Stomach (tissue), 9 donors: ENCODE data around the gene TXNDC2. TPM values are rescaled to one million over a fixed set of nuclear protein-coding genes. Genes with fewer than 3 reads are reported as not detected.

Experiments
- DNase-seq, 2 donors: peaks; one replicate each; pipeline versions ENCODE4 v3.0.0 to v3.0.0-alpha.2; 2013 to 2019
- H3K27ac ChIP-seq, 5 donors: fragments of 200-600 bp in 4 of 5; sonication (generic) in 4 of 5; one replicate each; pipeline ENCODE4 v1.5.1; 2013 to 2019; ENCODE audit warnings: mild to moderate bottlenecking in 1 of 5, moderate library complexity in 1 of 5
- H3K27me3 ChIP-seq, 3 donors: fragments of 200-600 bp; sonication (generic); one replicate each; pipeline ENCODE4 v1.5.1; 2017 to 2019; ENCODE audit warnings: mixed run types in 1 of 3
- H3K36me3 ChIP-seq, 4 donors: fragments of 200-600 bp; sonication (generic); 1 replicate in 3 of 4; 2 replicates in 1 of 4; pipeline ENCODE4 v1.5.1; 2016 to 2019
- H3K4me1 ChIP-seq, 4 donors: fragments of 200-600 bp; sonication (generic); one replicate each; pipeline ENCODE4 v1.5.1; 2016 to 2019
- H3K4me3 ChIP-seq, 4 donors: fragments of 200-600 bp; sonication (generic) in 3 of 4; one replicate each; pipeline ENCODE4 v1.5.1; 2016 to 2019; ENCODE audit warnings: mild to moderate bottlenecking in 1 of 4
- H3K9me3 ChIP-seq, 4 donors: fragments of 200-600 bp; sonication (generic); one replicate each; pipeline ENCODE4 v1.5.1; 2016 to 2019
- CTCF ChIP-seq, 7 experiments: fragments of 450-650 bp in 4 of 7; fragments of 200-600 bp in 3 of 7; sonication (generic) in 3 of 7; IDR thresholded peaks; one replicate each; pipeline ENCODE4 v1.5.1; 2016 to 2019; ENCODE audit warnings: antibody characterized with exemption in 7 of 7, control low read depth in 2 of 7, mild to moderate bottlenecking in 1 of 7
- EP300 ChIP-seq: sonication (generic); formaldehyde crosslinking; IDR thresholded peaks from one replicate; pipeline ENCODE4 v1.6.1; 2017; ENCODE audit warnings: antibody characterized with exemption
- POLR2A ChIP-seq, 4 donors: fragments of 450-650 bp; IDR thresholded peaks; one replicate each; pipeline ENCODE4 v1.6.1; 2016; ENCODE audit warnings: antibody characterized with exemption in 4 of 4, control low read depth in 2 of 4, mild to moderate bottlenecking in 1 of 4, moderate library complexity in 1 of 4
- POLR2AphosphoS5 ChIP-seq, 3 donors: sonication (generic); formaldehyde crosslinking; IDR thresholded peaks; one replicate each; pipeline ENCODE4 v1.6.1; 2016; ENCODE audit warnings: antibody characterized with exemption in 3 of 3
- WGBS, 5 donors: extraction: QIAGEN DNeasy Blood & Tissue Kit in 3 of 5; methylation state at CpG; one replicate each; pipeline versions ENCODE4 v1.1.5 to v1.1.7; 2013 to 2018; 5-methylcytosine and 5-hydroxymethylcytosine counted together
- intact Hi-C: fragments of 100-400 bp; cut with DNase I; formaldehyde crosslinking; loops from one replicate; pipeline ENCODE4 v1.15.1; 2023; ENCODE audit warnings: low total_unique reads
- polyA plus RNA-seq, 3 donors: library from polyadenylated mRNA; stranded (reverse); fragments of 200-250 nt; gene quantifications; one replicate each; pipeline ENCODE4 v1.2.3, GENCODE V29; 2013
- total RNA-seq, 5 donors: library from RNA; depleted of rRNA; stranded (reverse); fragments of >200 nt; gene quantifications; one replicate each; pipeline versions ENCODE4 v1.1.0 to v1.2.3, GENCODE V29; 2014 to 2016
- donor health status: healthy with polysubstance abuse.
- donor health status: Bipolar disorder and iron deficiency.
- donor health status: healthy.

Gene TXNDC2
- total and polyA plus RNA-seq, 8 donors, result 0.18 TPM; not detected in 7

- 64 to 82% (median 73%) methylated on average over 2 of the region's 2 CpGs for WGBS, 5 donors
- no peaks in the 10 kb centered on the region for H3K9me3 ChIP-seq
- peak overlapping the region in 1 of 5 donors; percentile 2 for H3K27ac ChIP-seq
- intact Hi-C loops, result no loop called here
- peaks cover 0 to 9% (median 5%) of the 10 kb centered on the region in 4 donors for H3K36me3 ChIP-seq
- H3K4me1 ChIP-seq, result peaks cover 48 to 100% (median 76%) of the 10 kb centered on the region in 4 donors
- no peak for TF ChIP-seq POLR2A (IDR thresholded peaks at IDR 0.05)
- no peak for TF ChIP-seq CTCF (IDR thresholded peaks at IDR 0.05)
- TF ChIP-seq POLR2AphosphoS5 (IDR thresholded peaks at IDR 0.05), result no peak
- no peaks in the 10 kb centered on the region for H3K27me3 ChIP-seq
- no peak for DNase-seq
- H3K4me3 ChIP-seq, result no peak overlapping the region
Observed at GRCh38 chr18:9927392-9928063, 41.8 kb downstream of the TXNDC2 start.

DNA sequence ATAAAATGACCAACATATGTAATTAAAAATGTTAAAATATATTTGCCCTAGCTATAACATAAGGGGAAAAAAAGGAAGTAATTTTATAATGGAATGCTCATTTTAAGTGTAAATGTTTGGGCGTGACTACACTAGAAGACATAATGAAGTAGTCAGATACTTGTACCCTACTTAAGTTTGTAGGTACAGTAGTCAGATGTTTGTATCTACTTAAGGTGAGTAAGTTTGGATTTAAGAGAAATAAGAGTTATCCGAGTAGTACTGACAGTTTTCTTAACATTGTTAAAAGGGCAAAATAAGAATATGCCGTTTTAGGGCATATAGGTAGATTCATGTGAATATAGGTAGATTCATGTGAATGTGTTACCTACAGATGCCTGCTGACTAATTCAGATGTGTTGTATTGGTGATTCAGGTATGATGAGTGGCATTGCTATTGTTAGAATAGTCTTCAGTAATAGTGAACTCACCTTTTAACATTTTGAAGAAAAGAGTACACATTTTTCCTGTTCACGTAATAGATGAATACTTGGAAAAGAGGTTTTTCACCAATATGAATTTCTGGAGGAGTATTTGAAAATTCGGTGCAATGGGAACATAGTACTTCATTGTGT, 43.0 kb downstream of the TXNDC2 start:
- H3K27me3 ChIP-seq, result no peaks in the 10 kb centered on the region
- peaks cover 0 to 22% (median 17%) of the 10 kb centered on the region in 4 donors for H3K36me3 ChIP-seq
- intact Hi-C loops, result no loop called here
- peaks cover 40 to 99% (median 78%) of the 10 kb centered on the region in 4 donors for H3K4me1 ChIP-seq
- TF ChIP-seq POLR2AphosphoS5 (IDR thresholded peaks at IDR 0.05) (no peak), EP300 (no peak), CTCF (IDR thresholded peaks at IDR 0.05) (no peak), POLR2A (IDR thresholded peaks at IDR 0.05) (no peak)
- H3K27ac ChIP-seq, result no peak overlapping the region
- no peaks in the 10 kb centered on the region for H3K9me3 ChIP-seq
- WGBS, 5 donors, result 83 to 93% (median 87%) methylated on average over 5 of the region's 5 CpGs
- DNase-seq, result no peak
- H3K4me3 ChIP-seq, result no peak overlapping the region

GRCh38 chr18:9930299-9930884, 44.6 kb downstream of the TXNDC2 start:
- intact Hi-C loops, result no loop called here
- no peak for DNase-seq
- Histone ChIP-seq H3K36me3 (peaks cover 0 to 30% (median 21%) of the 10 kb centered on the region in 4 donors), H3K9me3 (no peaks in the 10 kb centered on the region), H3K27me3 (no peaks in the 10 kb centered on the region), H3K4me3 (no peak overlapping the region), H3K27ac (no peak overlapping the region), H3K4me1 (peaks cover 24 to 94% (median 69%) of the 10 kb centered on the region in 4 donors)
- TF ChIP-seq POLR2A (IDR thresholded peaks at IDR 0.05) (no peak), EP300 (no peak), CTCF (IDR thresholded peaks at IDR 0.05) (no peak), POLR2AphosphoS5 (IDR thresholded peaks at IDR 0.05) (no peak)
- 80 to 89% (median 84%) methylated on average over 3 of the region's 3 CpGs for WGBS, 5 donors

GRCh38 chr18:9931146-9931545, 45.4 kb downstream of the TXNDC2 start:
- 48 to 90% (median 74%) methylated on average over 1 of the region's 1 CpG for WGBS, 5 donors
- DNase-seq, result no peak
- intact Hi-C loops, result no loop called here
- Histone ChIP-seq H3K4me1 (peaks cover 17 to 87% (median 62%) of the 10 kb centered on the region in 4 donors), H3K9me3 (no peaks in the 10 kb centered on the region), H3K27ac (no peak overlapping the region), H3K4me3 (no peak overlapping the region), H3K27me3 (no peaks in the 10 kb centered on the region), H3K36me3 (peaks cover under 1 to 33% (median 24%) of the 10 kb centered on the region in 4 donors)
- no peak for TF ChIP-seq EP300
- TF ChIP-seq POLR2A (IDR thresholded peaks at IDR 0.05), result no peak
- no peak for TF ChIP-seq CTCF (IDR thresholded peaks at IDR 0.05)
- TF ChIP-seq POLR2AphosphoS5 (IDR thresholded peaks at IDR 0.05), result no peak
